Ishikawa (cell line): ENCODE measurements around the gene CYP2C19.

Source experiments
- FOXM1 ChIP-seq: IDR thresholded peaks from 2 replicates; pipeline ENCODE4 v1.6.1; 2012; ENCODE audit warnings: low read depth, borderline replicate concordance
- TF ChIP-seq, protein P1 (sequence below): IDR thresholded peaks from 2 replicates; pipeline ENCODE4 v1.6.1; 2012; ENCODE audit warnings: low read depth, mild to moderate bottlenecking
- TF ChIP-seq, protein P2 (sequence below): IDR thresholded peaks from 2 replicates; pipeline ENCODE4 v1.6.1; 2012

DNA sequence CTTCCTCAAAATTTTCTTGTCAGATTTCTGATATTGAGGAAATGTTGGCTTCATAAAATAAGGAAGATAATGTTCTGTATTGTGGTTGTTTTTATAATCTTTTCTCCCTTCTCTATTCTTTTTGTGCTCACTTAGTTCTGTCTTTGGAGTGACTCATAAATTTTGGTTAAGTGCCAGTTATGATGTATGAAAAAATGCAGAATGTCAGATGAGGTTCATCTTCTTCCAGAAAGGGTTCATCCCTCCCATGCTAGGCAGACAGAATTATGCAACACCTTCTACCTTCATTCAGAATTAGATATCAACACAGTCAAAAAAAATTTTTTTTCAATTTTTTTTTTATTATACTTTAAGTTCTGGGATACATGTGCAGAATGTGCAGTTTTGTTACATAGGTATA, 36.6 kb upstream of the CYP2C19 start:
- TF ChIP-seq, protein P1, sequence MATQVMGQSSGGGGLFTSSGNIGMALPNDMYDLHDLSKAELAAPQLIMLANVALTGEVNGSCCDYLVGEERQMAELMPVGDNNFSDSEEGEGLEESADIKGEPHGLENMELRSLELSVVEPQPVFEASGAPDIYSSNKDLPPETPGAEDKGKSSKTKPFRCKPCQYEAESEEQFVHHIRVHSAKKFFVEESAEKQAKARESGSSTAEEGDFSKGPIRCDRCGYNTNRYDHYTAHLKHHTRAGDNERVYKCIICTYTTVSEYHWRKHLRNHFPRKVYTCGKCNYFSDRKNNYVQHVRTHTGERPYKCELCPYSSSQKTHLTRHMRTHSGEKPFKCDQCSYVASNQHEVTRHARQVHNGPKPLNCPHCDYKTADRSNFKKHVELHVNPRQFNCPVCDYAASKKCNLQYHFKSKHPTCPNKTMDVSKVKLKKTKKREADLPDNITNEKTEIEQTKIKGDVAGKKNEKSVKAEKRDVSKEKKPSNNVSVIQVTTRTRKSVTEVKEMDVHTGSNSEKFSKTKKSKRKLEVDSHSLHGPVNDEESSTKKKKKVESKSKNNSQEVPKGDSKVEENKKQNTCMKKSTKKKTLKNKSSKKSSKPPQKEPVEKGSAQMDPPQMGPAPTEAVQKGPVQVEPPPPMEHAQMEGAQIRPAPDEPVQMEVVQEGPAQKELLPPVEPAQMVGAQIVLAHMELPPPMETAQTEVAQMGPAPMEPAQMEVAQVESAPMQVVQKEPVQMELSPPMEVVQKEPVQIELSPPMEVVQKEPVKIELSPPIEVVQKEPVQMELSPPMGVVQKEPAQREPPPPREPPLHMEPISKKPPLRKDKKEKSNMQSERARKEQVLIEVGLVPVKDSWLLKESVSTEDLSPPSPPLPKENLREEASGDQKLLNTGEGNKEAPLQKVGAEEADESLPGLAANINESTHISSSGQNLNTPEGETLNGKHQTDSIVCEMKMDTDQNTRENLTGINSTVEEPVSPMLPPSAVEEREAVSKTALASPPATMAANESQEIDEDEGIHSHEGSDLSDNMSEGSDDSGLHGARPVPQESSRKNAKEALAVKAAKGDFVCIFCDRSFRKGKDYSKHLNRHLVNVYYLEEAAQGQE = no peak
- TF ChIP-seq, protein P2, sequence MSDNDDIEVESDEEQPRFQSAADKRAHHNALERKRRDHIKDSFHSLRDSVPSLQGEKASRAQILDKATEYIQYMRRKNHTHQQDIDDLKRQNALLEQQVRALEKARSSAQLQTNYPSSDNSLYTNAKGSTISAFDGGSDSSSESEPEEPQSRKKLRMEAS = no peak
- TF ChIP-seq FOXM1 = no peak
